ENCODE measurements around the gene TFE3.
A peak's percentile ranks its signal among the peaks of the same experiment; 100 is the strongest.

The TFE3 gene

GRCh38 chrX:49059201-49059600, 16.0 kb upstream of the TFE3 start:
- no peaks in the 10 kb centered on the region for H3K4me1 ChIP-seq (ENCODE audit: control insufficient read depth, insufficient read depth, low read length)
- no peak overlapping the region for H3K4me3 ChIP-seq (ENCODE audit: low read length)

GRCh38 chrX:49058794-49059193, 15.6 kb upstream of the TFE3 start, which contains the start of gene CCDC120:
Gene CCDC120, plus strand, starts transcription at chrX:49058999. Its CDS starts 3,043 bp downstream, at chrX:49062042.
- H3K27me3 ChIP-seq (replicated peaks; ENCODE audit: control insufficient read depth, insufficient read depth, low read length) = no peaks in the 10 kb centered on the region
- DNase-seq (ENCODE audit: low read depth) = no peak
- no peak within 1 kb of the TSS for H3K4me3 ChIP-seq (ENCODE audit: low read length)
- peaks cover 9% of the 10 kb centered on the region for H3K9me3 ChIP-seq (ENCODE audit: control insufficient read depth, low read length)
- H3K36me3 ChIP-seq (ENCODE audit: control insufficient read depth, insufficient read depth, low read length, severe bottlenecking) = no peaks in the 10 kb centered on the region
- no peaks in the 10 kb centered on the region for H3K4me1 ChIP-seq (ENCODE audit: control insufficient read depth, insufficient read depth, low read length)
- H3K9ac ChIP-seq (ENCODE audit: low read length) = no peak within 1 kb of the TSS

More at GRCh38 chrX:49059201-49059600, 16.0 kb upstream of the TFE3 start:
- DNase-seq (ENCODE audit: low read depth) = no peak
- peaks cover 4% of the 10 kb centered on the region for H3K9me3 ChIP-seq (ENCODE audit: control insufficient read depth, low read length)
- H3K9ac ChIP-seq (ENCODE audit: low read length) = no peak overlapping the region
- no peaks in the 10 kb centered on the region for H3K27me3 ChIP-seq (replicated peaks; ENCODE audit: control insufficient read depth, insufficient read depth, low read length)
- no peaks in the 10 kb centered on the region for H3K36me3 ChIP-seq (ENCODE audit: control insufficient read depth, insufficient read depth, low read length, severe bottlenecking)

GRCh38 chrX:49054073-49054762, 11.1 kb upstream of the TFE3 start:
- H3K4me1 ChIP-seq (ENCODE audit: control insufficient read depth, insufficient read depth, low read length) = no peaks in the 10 kb centered on the region
- H3K9me3 ChIP-seq (ENCODE audit: control insufficient read depth, low read length) = peaks cover 9% of the 10 kb centered on the region
- H3K9ac ChIP-seq (ENCODE audit: low read length) = peak overlapping the region; percentile 70
- H3K4me3 ChIP-seq (ENCODE audit: low read length) = peak overlapping the region; percentile 70
- H3K36me3 ChIP-seq (ENCODE audit: control insufficient read depth, insufficient read depth, low read length, severe bottlenecking) = no peaks in the 10 kb centered on the region
- H3K27me3 ChIP-seq (replicated peaks; ENCODE audit: control insufficient read depth, insufficient read depth, low read length) = no peaks in the 10 kb centered on the region
- no peak for DNase-seq (ENCODE audit: low read depth)

DNA sequence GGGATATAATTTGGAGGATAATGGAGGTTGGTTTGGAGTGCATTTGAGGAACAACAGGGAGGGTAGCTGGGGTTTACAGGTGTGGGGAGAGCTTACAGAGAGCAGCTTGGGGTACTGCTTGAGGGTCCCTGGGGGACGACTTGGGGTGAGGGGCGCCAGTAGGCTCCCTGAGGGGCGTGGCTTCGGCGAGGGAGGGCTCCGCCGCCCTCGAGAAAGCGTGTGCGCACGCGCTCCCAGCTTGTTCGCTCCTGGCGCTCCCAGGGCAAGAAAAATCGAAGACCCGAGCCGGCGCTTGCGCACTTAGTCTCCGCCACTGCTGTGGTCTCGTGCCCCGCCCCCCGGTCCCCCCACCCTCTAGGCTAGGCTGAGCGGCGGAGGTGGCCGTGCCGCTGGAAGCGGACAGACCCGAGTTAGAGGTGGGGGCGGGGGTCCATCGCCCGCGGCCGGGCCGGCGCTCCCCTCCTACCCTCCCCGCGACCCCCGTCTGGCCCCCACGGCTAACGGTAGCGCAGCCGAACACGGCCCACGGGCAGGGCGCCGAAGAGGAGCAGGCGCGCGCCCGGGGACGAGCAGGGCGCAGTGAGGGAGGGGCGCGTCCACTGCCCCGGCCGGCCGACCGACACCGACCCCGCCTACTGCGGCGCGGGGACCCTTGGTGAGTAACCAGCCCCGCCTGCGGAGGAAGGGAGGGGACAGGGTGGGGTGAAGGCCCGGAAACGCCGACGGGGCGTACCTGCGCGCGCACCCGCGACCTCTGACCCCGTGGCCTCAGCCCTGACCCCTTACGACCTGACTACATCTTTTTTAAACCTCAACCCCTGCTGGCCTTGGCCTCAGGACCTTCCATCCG, 10.3 kb upstream of the TFE3 start:
- Histone ChIP-seq H3K9me3 (ENCODE audit: control insufficient read depth, low read length) (peaks cover 9% of the 10 kb centered on the region), H3K36me3 (ENCODE audit: control insufficient read depth, insufficient read depth, low read length, severe bottlenecking) (no peaks in the 10 kb centered on the region), H3K4me1 (ENCODE audit: control insufficient read depth, insufficient read depth, low read length) (no peaks in the 10 kb centered on the region), H3K27me3 (replicated peaks; ENCODE audit: control insufficient read depth, insufficient read depth, low read length) (no peaks in the 10 kb centered on the region), H3K9ac (ENCODE audit: low read length) (peak overlapping the region; percentile 70), H3K4me3 (ENCODE audit: low read length) (peak overlapping the region; percentile 70)
- peak; percentile 77 for DNase-seq (ENCODE audit: low read depth)

- Histone ChIP-seq H3K9me3 (ENCODE audit: control insufficient read depth, low read length) (no peaks in the 10 kb centered on the region), H3K9ac (ENCODE audit: low read length) (peak overlapping the region; percentile 52)
These were observed 777 bp upstream of the TFE3 start for GRCh38 chrX:49043987-49044281.

GRCh38 chrX:49042581-49043219, 457 bp downstream of the TFE3 start:
- Histone ChIP-seq H3K36me3 (ENCODE audit: control insufficient read depth, insufficient read depth, low read length, severe bottlenecking) (peaks cover 19% of the 10 kb centered on the region), H3K4me1 (ENCODE audit: control insufficient read depth, insufficient read depth, low read length) (peaks cover 17% of the 10 kb centered on the region), H3K9ac (ENCODE audit: low read length) (peak overlapping the region; percentile 96), H3K9me3 (ENCODE audit: control insufficient read depth, low read length) (no peaks in the 10 kb centered on the region), H3K27me3 (replicated peaks; ENCODE audit: control insufficient read depth, insufficient read depth, low read length) (no peaks in the 10 kb centered on the region), H3K4me3 (ENCODE audit: low read length) (peak overlapping the region; percentile 93)
- peak; percentile 52 for DNase-seq (ENCODE audit: low read depth)

More at GRCh38 chrX:49043987-49044281, 777 bp upstream of the TFE3 start:
- Histone ChIP-seq H3K36me3 (ENCODE audit: control insufficient read depth, insufficient read depth, low read length, severe bottlenecking) (peaks cover 7% of the 10 kb centered on the region), H3K4me3 (ENCODE audit: low read length) (peak overlapping the region; percentile 57), H3K27me3 (replicated peaks; ENCODE audit: control insufficient read depth, insufficient read depth, low read length) (no peaks in the 10 kb centered on the region), H3K4me1 (ENCODE audit: control insufficient read depth, insufficient read depth, low read length) (peaks cover 12% of the 10 kb centered on the region)
- no peak for DNase-seq (ENCODE audit: low read depth)

DNA sequence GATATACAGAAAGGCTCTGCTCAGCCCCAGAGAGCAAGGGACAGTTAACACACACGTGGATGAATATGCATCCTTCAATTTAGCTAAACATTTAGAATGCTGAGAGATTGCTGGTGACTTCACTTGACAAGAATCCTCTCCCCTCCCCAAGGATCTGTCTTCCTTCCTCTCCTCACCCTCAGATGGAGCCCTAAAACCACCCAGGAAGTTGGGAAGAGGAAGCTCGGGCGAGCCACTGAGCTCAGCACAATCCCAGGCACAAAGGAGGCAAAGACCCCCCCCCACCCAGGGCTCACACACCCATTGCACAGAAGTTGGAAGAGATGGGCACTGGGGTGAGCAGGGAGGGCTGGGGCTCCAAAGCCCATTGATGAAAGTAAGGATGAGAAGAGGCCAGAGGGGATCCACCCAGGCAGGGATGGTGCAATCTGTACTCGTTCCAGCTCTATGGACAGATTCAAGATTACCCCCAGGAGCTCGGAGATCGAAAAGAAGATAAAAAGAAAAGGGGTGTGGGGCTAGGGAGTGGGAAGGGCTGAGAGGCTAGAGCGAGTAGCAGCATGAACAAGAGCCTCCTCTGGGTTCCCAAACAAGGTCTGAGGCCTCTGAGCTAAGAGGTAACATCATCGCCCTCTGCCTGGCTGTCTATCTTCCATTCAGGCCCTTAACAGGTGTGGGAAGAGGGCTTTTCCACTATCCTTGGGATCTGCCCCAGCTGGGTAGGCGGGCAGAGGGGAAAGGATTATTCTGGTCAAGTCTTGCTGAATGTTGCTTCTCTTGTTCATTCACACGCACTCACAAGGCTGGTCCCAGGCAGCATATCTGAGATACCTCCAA, 1.2 kb downstream of the TFE3 start:
- peak overlapping the region; percentile 96 for H3K9ac ChIP-seq (ENCODE audit: low read length)
- H3K27me3 ChIP-seq (replicated peaks; ENCODE audit: control insufficient read depth, insufficient read depth, low read length) = no peaks in the 10 kb centered on the region
- peak; percentile 69 for DNase-seq (ENCODE audit: low read depth)
- peaks cover 26% of the 10 kb centered on the region for H3K36me3 ChIP-seq (ENCODE audit: control insufficient read depth, insufficient read depth, low read length, severe bottlenecking)
- H3K9me3 ChIP-seq (ENCODE audit: control insufficient read depth, low read length) = no peaks in the 10 kb centered on the region
- H3K4me1 ChIP-seq (ENCODE audit: control insufficient read depth, insufficient read depth, low read length) = peaks cover 18% of the 10 kb centered on the region
- H3K4me3 ChIP-seq (ENCODE audit: low read length) = peak overlapping the region; percentile 93

- Histone ChIP-seq H3K4me1 (ENCODE audit: control insufficient read depth, insufficient read depth, low read length) (peaks cover 18% of the 10 kb centered on the region), H3K9ac (ENCODE audit: low read length) (peak overlapping the region; percentile 96), H3K9me3 (ENCODE audit: control insufficient read depth, low read length) (no peaks in the 10 kb centered on the region), H3K27me3 (replicated peaks; ENCODE audit: control insufficient read depth, insufficient read depth, low read length) (no peaks in the 10 kb centered on the region), H3K4me3 (ENCODE audit: low read length) (peak overlapping the region; percentile 93), H3K36me3 (ENCODE audit: control insufficient read depth, insufficient read depth, low read length, severe bottlenecking) (peaks cover 36% of the 10 kb centered on the region)
- peak; percentile 36 for DNase-seq (ENCODE audit: low read depth)
These were observed 2.7 kb downstream of the TFE3 start for GRCh38 chrX:49040376-49040955.

DNA sequence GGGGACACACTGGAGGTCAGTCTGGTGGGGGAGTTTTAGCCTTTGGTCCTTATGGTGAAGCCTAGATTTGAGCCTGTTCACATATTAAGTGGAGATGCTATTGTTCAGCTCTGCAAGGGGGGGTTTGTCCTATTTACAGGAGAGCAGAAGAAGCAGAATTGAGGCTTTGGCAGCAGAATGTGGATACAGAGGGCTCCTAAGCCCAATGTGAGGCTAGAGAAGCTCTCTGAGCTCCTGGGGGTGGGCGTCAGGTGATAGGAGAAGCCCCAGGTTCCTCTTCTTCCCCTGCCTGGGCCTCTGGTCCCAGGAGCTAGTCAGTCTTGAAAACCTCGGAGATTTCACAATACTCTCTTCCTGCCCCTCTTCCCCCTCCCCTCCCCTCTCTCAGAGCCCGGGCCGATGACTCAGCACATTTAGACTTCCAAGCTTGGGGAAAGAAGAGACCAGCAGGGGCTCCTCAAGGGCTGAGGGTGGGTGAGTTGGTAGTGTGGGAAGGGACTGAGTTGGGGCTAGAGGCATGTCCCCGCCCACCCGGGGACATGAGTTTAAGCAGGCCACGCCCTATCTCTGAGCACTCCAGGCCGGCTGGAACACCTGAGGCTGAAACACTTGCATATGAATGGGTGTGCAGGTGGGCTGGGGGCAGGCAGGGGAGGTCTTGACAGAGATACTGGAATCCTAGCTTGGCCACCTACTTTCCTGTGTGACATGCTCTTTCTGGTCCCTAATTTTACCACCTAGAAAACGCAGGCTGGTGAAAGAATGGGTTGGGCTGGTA, 3.4 kb downstream of the TFE3 start:
- Histone ChIP-seq H3K9ac (ENCODE audit: low read length) (peak overlapping the region; percentile 96), H3K4me1 (ENCODE audit: control insufficient read depth, insufficient read depth, low read length) (peaks cover 18% of the 10 kb centered on the region), H3K36me3 (ENCODE audit: control insufficient read depth, insufficient read depth, low read length, severe bottlenecking) (peaks cover 36% of the 10 kb centered on the region), H3K27me3 (replicated peaks; ENCODE audit: control insufficient read depth, insufficient read depth, low read length) (no peaks in the 10 kb centered on the region), H3K4me3 (ENCODE audit: low read length) (peak overlapping the region; percentile 93), H3K9me3 (ENCODE audit: control insufficient read depth, low read length) (no peaks in the 10 kb centered on the region)
- DNase-seq (ENCODE audit: low read depth) = peak; percentile 96
